GM19025 (cell line): ENCODE data around the gene MEAK7.

Source experiments
- ATAC-seq: cut with Tn5 transposase; IDR thresholded peaks from one replicate; pipeline ENCODE4 v1.9.1; 2021; ENCODE audit warnings: mild to moderate bottlenecking, low read depth, moderate library complexity; ENCODE audit not compliant: unreplicated experiment

Gene MEAK7

GRCh38 chr16:84513666-84514065, 9.2 kb upstream of the MEAK7 start:
- no peak for ATAC-seq

- no peak for ATAC-seq
These were observed 8.7 kb upstream of the MEAK7 start for GRCh38 chr16:84513123-84513522.

- no peak for ATAC-seq
These were observed 7.4 kb upstream of the MEAK7 start for GRCh38 chr16:84511831-84512230.

- ATAC-seq = no peak
These were observed 6.8 kb upstream of the MEAK7 start for GRCh38 chr16:84511180-84511800.

- ATAC-seq = no peak
These were observed 4.8 kb upstream of the MEAK7 start for GRCh38 chr16:84509032-84509950.

- ATAC-seq = no peak
These were observed 4.0 kb upstream of the MEAK7 start for GRCh38 chr16:84508502-84508901.

GRCh38 chr16:84507011-84507982, 2.8 kb upstream of the MEAK7 start:
- ATAC-seq = no peak

GRCh38 chr16:84505249-84506187, 1.1 kb upstream of the MEAK7 start:
- no peak for ATAC-seq

- ATAC-seq = no peak
These were observed 586 bp downstream of the MEAK7 start for GRCh38 chr16:84503751-84504395.

- no peak for ATAC-seq
These were observed 1.9 kb downstream of the MEAK7 start for GRCh38 chr16:84502581-84502980.

GRCh38 chr16:84502075-84502474, 2.4 kb downstream of the MEAK7 start:
- no peak for ATAC-seq

GRCh38 chr16:84501077-84501735, 3.3 kb downstream of the MEAK7 start:
- no peak for ATAC-seq

- no peak for ATAC-seq
These were observed 3.9 kb downstream of the MEAK7 start for GRCh38 chr16:84500531-84500930.

GRCh38 chr16:84499638-84500037, 4.8 kb downstream of the MEAK7 start:
- ATAC-seq = no peak

GRCh38 chr16:84498859-84499620, 5.4 kb downstream of the MEAK7 start:
- no peak for ATAC-seq

- ATAC-seq = no peak
These were observed 6.2 kb downstream of the MEAK7 start for GRCh38 chr16:84498223-84498610.

GRCh38 chr16:84497418-84498222, 6.8 kb downstream of the MEAK7 start:
- no peak for ATAC-seq
